ENCODE results near the gene PTBP1. TPM values are rescaled to one million over a fixed set of nuclear protein-coding genes. Genes with fewer than 3 reads are reported as not detected.

Gene PTBP1
- total and polyA plus RNA-seq, 2 donors (not counting 1 experiment from before 2014, with no cell fraction given): 137 to 309 TPM

GRCh38 chr19:795691-796581 lies 1.3 kb upstream of the PTBP1 start:
- Histone ChIP-seq H3K9me3 (ENCODE audit: control extremely low read depth in 1 of 3, control insufficient read depth in 2 of 3, insufficient read depth in 1 of 3, low read length in 2 of 3) (no peaks in the 10 kb centered on the region), H2AFZ (ENCODE audit: insufficient read depth, low read depth, low read length, poor library complexity, severe bottlenecking) (peak overlapping the region; percentile 86), H4K20me1 (ENCODE audit: control insufficient read depth, insufficient read depth, low read length, poor library complexity, severe bottlenecking) (peaks cover 31% of the 10 kb centered on the region), H3K4me1 (ENCODE audit: control insufficient read depth in 2 of 2, insufficient read depth in 2 of 2, low read length in 2 of 2) (peaks cover 18 to 38% of the 10 kb centered on the region in 2 donors), H3K79me2 (ENCODE audit: control insufficient read depth, insufficient read depth, low read length) (peaks cover 41% of the 10 kb centered on the region), H3K9ac (ENCODE audit: low read length) (peak overlapping the region; percentile 75), H3K4me3 (ENCODE audit: control extremely low read depth in 1 of 5, extremely low read depth in 1 of 5, insufficient read depth in 1 of 5, low read depth in 2 of 5, low read length in 4 of 5) (peak overlapping the region in 4 of 5 experiments; percentile 69 to 78 (median 74)), H3K27ac (ENCODE audit: low read length in 2 of 2) (peak overlapping the region in 1 of 2 donors; percentile 59), H3K4me2 (replicated peaks; ENCODE audit: low read depth, low read length, poor library complexity, severe bottlenecking) (peak overlapping the region; percentile 84), H3K27me3 (replicated peaks in 1 of 4; ENCODE audit: control extremely low read depth in 1 of 4, control insufficient read depth in 3 of 4, insufficient read depth in 4 of 4, low read length in 3 of 4) (no peaks in the 10 kb centered on the region), H3K36me3 (replicated peaks in 1 of 2; ENCODE audit: control extremely low read depth in 1 of 2, control insufficient read depth in 1 of 2, extremely low read depth in 1 of 2, insufficient read depth in 2 of 2, low read length in 1 of 2) (peaks cover 0 to 20% of the 10 kb centered on the region in 2 experiments)
- 84% methylated on average over 39 of the region's 39 CpGs for WGBS (ENCODE audit: insufficient coverage)
- no peak for ATAC-seq (ENCODE audit: low read depth)
- ChIA-PET CTCF (no interaction called here), POLR2A (interaction anchor here (0.6 to 1.1 kb wide), 3 partner anchors 133 to 1146 kb away, joined by 3 to 6 read pairs (median 4); partner anchors contain the start of gene RNF126)
- no peak for TF ChIP-seq CTCF (IDR thresholded peaks at IDR 0.05)
- no peak for TF ChIP-seq EZH2 (IDR thresholded peaks at IDR 0.05; ENCODE audit: borderline replicate concordance, insufficient read depth, low read depth, low read length, poor library complexity, severe bottlenecking)
- Mint-ChIP-seq H3K4me1 (peaks cover 26% of the 10 kb centered on the region), H3K9me3 (ENCODE audit: insufficient read depth) (no peaks in the 10 kb centered on the region), H3K27me3 (no peaks in the 10 kb centered on the region), H3K4me3 (peak overlapping the region; percentile 37), H3K27ac (no peak overlapping the region)
- intact Hi-C loops (cut with micrococcal nuclease): loop anchor here (2.0 kb wide), 2 partner anchors 113 to 189 kb away; partner anchors contain the start of gene WDR18
- peak; percentile 40 for DNase-seq

Measured in B cell (primary cell).